Upper lobe of left lung (tissue), 4 donors: ENCODE measurements around the gene R3HDM4.

Experiments
- EP300 ChIP-seq, 4 donors: sonication (generic); formaldehyde crosslinking; IDR thresholded peaks; one replicate each; pipeline ENCODE4 v1.5.1; 2017; ENCODE audit warnings: antibody characterized with exemption in 4 of 4, control low read depth in 2 of 4
- POLR2A ChIP-seq, 4 donors: fragments of 450-650 bp; IDR thresholded peaks; one replicate each; pipeline ENCODE4 v1.5.1; 2016 to 2017; ENCODE audit warnings: antibody characterized with exemption in 4 of 4, mild to moderate bottlenecking in 2 of 4
- POLR2AphosphoS5 ChIP-seq, 2 donors: sonication (generic); formaldehyde crosslinking; IDR thresholded peaks; one replicate each; pipeline ENCODE4 v1.5.1; 2017; ENCODE audit warnings: antibody characterized with exemption in 2 of 2
- TF ChIP-seq, protein P1 (sequence below), 6 experiments: fragments of 450-650 bp in 4 of 6; fragments of 200-600 bp in 2 of 6; sonication (generic) in 2 of 6; IDR thresholded peaks; one replicate each; pipeline ENCODE4 v1.5.1; 2016 to 2019; ENCODE audit warnings: antibody characterized with exemption in 6 of 6

DNA sequence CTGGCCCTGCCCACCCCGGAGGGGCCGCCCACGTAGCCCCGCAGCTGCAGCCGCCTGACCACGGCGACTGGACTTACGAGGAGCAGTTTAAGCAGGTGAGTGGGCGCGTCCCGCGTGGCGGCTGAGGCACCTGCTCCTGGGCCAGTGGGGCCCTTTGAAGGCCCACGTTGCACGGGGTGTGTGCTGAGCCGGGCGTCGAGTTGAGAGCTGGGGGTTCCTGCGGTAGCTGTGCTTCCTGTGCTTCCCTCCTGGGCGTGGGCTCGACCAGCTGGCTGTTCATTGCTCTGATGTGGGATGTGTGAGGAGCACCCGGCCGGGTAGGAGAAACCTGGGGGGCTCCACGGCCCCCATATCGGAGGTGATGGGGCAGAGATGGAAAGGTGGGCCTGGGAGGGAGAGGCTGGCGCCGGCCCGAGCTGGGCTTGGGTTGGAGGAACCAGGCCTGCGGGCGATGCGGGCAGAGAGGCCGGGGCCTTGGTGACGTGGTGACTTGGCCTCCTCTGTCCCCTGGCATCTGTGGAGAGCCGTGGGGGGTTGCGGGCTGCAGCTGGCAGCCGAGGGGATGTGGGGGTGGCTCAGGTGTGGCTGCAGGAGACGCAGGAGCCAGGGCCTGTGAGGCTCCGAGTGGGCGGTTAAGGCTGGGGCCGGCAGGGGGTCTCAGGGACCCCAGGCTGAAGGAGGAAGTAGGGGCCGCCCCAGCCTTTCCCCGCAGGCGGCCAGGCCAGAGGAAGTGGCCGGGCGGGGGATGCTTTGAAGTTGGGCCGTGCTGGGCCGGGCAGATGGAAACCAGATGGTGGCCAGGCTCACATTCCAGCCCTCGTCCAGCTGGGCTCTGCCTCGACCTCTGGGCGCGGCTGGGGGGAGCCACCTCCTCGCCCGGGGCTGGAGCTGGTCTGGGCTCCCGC lies 19.9 kb upstream of the R3HDM4 start:
- TF ChIP-seq, protein P1, sequence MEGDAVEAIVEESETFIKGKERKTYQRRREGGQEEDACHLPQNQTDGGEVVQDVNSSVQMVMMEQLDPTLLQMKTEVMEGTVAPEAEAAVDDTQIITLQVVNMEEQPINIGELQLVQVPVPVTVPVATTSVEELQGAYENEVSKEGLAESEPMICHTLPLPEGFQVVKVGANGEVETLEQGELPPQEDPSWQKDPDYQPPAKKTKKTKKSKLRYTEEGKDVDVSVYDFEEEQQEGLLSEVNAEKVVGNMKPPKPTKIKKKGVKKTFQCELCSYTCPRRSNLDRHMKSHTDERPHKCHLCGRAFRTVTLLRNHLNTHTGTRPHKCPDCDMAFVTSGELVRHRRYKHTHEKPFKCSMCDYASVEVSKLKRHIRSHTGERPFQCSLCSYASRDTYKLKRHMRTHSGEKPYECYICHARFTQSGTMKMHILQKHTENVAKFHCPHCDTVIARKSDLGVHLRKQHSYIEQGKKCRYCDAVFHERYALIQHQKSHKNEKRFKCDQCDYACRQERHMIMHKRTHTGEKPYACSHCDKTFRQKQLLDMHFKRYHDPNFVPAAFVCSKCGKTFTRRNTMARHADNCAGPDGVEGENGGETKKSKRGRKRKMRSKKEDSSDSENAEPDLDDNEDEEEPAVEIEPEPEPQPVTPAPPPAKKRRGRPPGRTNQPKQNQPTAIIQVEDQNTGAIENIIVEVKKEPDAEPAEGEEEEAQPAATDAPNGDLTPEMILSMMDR (IDR thresholded peaks at IDR 0.05) = no peak
- TF ChIP-seq POLR2A (IDR thresholded peaks at IDR 0.05) (no peak), POLR2AphosphoS5 (IDR thresholded peaks at IDR 0.05) (peak; percentile 61 to 66), EP300 (IDR thresholded peaks at IDR 0.05) (no peak)
